ENCODE results near the gene C12orf57. TPM values are rescaled to one million over a fixed set of nuclear protein-coding genes. Genes with fewer than 3 reads are reported as not detected.

Gene C12orf57
- total and polyA plus RNA-seq, 2 of the 13 experiments (the other 11 are each of a cell fraction or from before 2014, with no cell fraction given) = 84.0 to 287 TPM

- no peak for TF ChIP-seq ZNF205 (CRISPR knock-in tag; IDR thresholded peaks at IDR 0.05)
Observed at GRCh38 chr12:6980075-6980474, 36.3 kb downstream of the C12orf57 start (continued).

GRCh38 chr12:6980740-6981139, 36.9 kb downstream of the C12orf57 start:
- DNase-seq (ENCODE audit: low spot score) (peak; percentile 76), FAIRE-seq (no peak), ATAC-seq (peak; percentile 81)
- Histone ChIP-seq H3K9me3 (ENCODE audit: low read length) (no peaks in the 10 kb centered on the region), H3K4me3 (replicated peaks in 1 of 3; ENCODE audit: insufficient read depth in 1 of 3, low read depth in 2 of 3, low read length in 3 of 3) (peak overlapping the region in 1 of 3 experiments; percentile 29; a peak in 1 of 6 replicates), H4K20me1 (ENCODE audit: insufficient read depth, low read length) (no peaks in the 10 kb centered on the region), H3K4me1 (ENCODE audit: insufficient read depth, low read length) (peaks cover 64% of the 10 kb centered on the region), H3K9ac (ENCODE audit: insufficient read depth, low read depth, low read length) (peak overlapping the region; percentile 67), H3K79me2 (ENCODE audit: insufficient read depth, low read length) (no peaks in the 10 kb centered on the region), H2AFZ (ENCODE audit: low read length) (no peak overlapping the region), H3K36me3 (replicated peaks in 1 of 2; ENCODE audit: control insufficient read depth in 1 of 2, insufficient read depth in 2 of 2, low read length in 2 of 2) (peaks cover 6 to 27% of the 10 kb centered on the region in 2 experiments), H3K4me2 (ENCODE audit: low read depth, low read length) (peak overlapping the region; percentile 71), H3K27ac (ENCODE audit: extremely low read length, insufficient read depth, low read length) (peak overlapping the region; percentile 98), H3K27me3 (ENCODE audit: control insufficient read depth in 1 of 2, insufficient read depth in 2 of 2, low read length in 2 of 2) (no peaks in the 10 kb centered on the region)
- CTCF ChIA-PET (ENCODE audit: low intra/inter-chr PET ratio, low total read pairs) = no interaction called here
- BruUV-seq (replicated peaks) = no TSS peak
- POLR2A ChIA-PET = interaction anchor here (0.8 to 5.4 kb wide), 17 partner anchors 8 to 149 kb away, joined by 3 to 65 read pairs (median 6); partner anchors contain the start of genes C12orf57, CLSTN3, EMG1 and LPCAT3
- intact Hi-C loops (cut with micrococcal nuclease; ENCODE audit: unreplicated experiment) = loop anchor here (1.0 to 2.0 kb wide), 2 partner anchors 9 to 38 kb away; partner anchors contain the start of gene LPCAT3
- in situ Hi-C loops (cut with HindIII; ENCODE audit: extremely low pct_ligation_motif_present, low pct_unique_long_range_greater_than_20kb) = loop anchor here (5.0 kb wide), 1 partner anchor 37 kb away; the partner anchor contains the start of gene LPCAT3
- TF ChIP-seq PHF20 (CRISPR knock-in tag; IDR thresholded peaks at IDR 0.05) = no peak
- TF ChIP-seq ZNF18 (CRISPR knock-in tag; IDR thresholded peaks at IDR 0.05; ENCODE audit: insufficient replicate concordance) = no peak
- TF ChIP-seq BRF2 (CRISPR knock-in tag; IDR thresholded peaks at IDR 0.05) = no peak
- 0 out of 2 replicates have a peak, but pooled peaks have one; percentile 6 for TF ChIP-seq MEIS2 (CRISPR knock-in tag; IDR thresholded peaks at IDR 0.05)
- no peak for TF ChIP-seq RXRB (CRISPR knock-in tag; IDR thresholded peaks at IDR 0.05; ENCODE audit: borderline replicate concordance)
- peak; percentile 55; the same call in 1 of the 2 replicates for TF ChIP-seq ZNF235 (CRISPR knock-in tag; IDR thresholded peaks at IDR 0.05; ENCODE audit: borderline replicate concordance)
- TF ChIP-seq TEAD3 (CRISPR knock-in tag; optimal IDR thresholded peaks at IDR 0.05; ENCODE audit: borderline replicate concordance) = no peak
- TF ChIP-seq ZFY (CRISPR knock-in tag; IDR thresholded peaks at IDR 0.05) = peak; percentile 22; the same call in 1 of the 2 replicates
- 0 out of 2 replicates have a peak, but pooled peaks have one; percentile 41 for TF ChIP-seq SNAI1 (CRISPR knock-in tag; IDR thresholded peaks at IDR 0.05; ENCODE audit: borderline replicate concordance)
- no peak for TF ChIP-seq HNF4A (CRISPR knock-in tag; IDR thresholded peaks at IDR 0.05)
- TF ChIP-seq TBX3 (IDR thresholded peaks at IDR 0.05; ENCODE audit: borderline replicate concordance) = 0 out of 2 replicates have a peak, but pooled peaks have one; percentile 2
- TF ChIP-seq ZNF230 (CRISPR knock-in tag; IDR thresholded peaks at IDR 0.05) = no peak
- 0 out of 4 replicates have a peak, but pooled peaks of 1 of the 2 experiments have one; percentile 6 for TF ChIP-seq NR2F1 (CRISPR knock-in tag; IDR thresholded peaks at IDR 0.05)
- no peak for TF ChIP-seq EHMT2 (IDR thresholded peaks at IDR 0.05; ENCODE audit: borderline replicate concordance, low read depth, low read length)
- TF ChIP-seq SKI (IDR thresholded peaks at IDR 0.05; ENCODE audit: partially characterized antibody) = no peak
- no peak for TF ChIP-seq ERF (CRISPR knock-in tag; IDR thresholded peaks at IDR 0.05)
- 0 out of 2 replicates have a peak, but pooled peaks have one; percentile 43 for TF ChIP-seq NFE2 (CRISPR knock-in tag; IDR thresholded peaks at IDR 0.05)
- TF ChIP-seq ZNF7 (CRISPR knock-in tag; IDR thresholded peaks at IDR 0.05) = no peak
- no peak for TF ChIP-seq RFX3 (CRISPR knock-in tag; IDR thresholded peaks at IDR 0.05)
- TF ChIP-seq GATAD1 (CRISPR knock-in tag; IDR thresholded peaks at IDR 0.05) = no peak
